ENCODE data around the gene FKBP14.

Gene FKBP14

GRCh38 chr7:30038196-30038980, 11.9 kb upstream of the FKBP14 start:
- POLR2A ChIA-PET: no interaction called here
- CTCF ChIA-PET: no interaction called here
- no peak for TF ChIP-seq HDGF (IDR thresholded peaks at IDR 0.05; ENCODE audit: borderline replicate concordance)
- TF ChIP-seq TARDBP (IDR thresholded peaks at IDR 0.05): no peak
- no peak for TF ChIP-seq BHLHE40 (IDR thresholded peaks at IDR 0.05; ENCODE audit: borderline replicate concordance)
- TF ChIP-seq LEF1 (IDR thresholded peaks at IDR 0.05; ENCODE audit: borderline replicate concordance): no peak
- TF ChIP-seq ARNT (IDR thresholded peaks at IDR 0.05): no peak
- TF ChIP-seq SUZ12 (IDR thresholded peaks at IDR 0.05): no peak
- no peak for TF ChIP-seq ELF4 (IDR thresholded peaks at IDR 0.05)
- TF ChIP-seq SP1 (IDR thresholded peaks at IDR 0.05): no peak
- no peak for DNase-seq (ENCODE audit: extremely low spot score)

GRCh38 chr7:30036220-30036619, 9.7 kb upstream of the FKBP14 start:
- POLR2A ChIA-PET: no interaction called here
- CTCF ChIA-PET: no interaction called here
- TF ChIP-seq SUZ12 (IDR thresholded peaks at IDR 0.05) (no peak), FOXA1 (IDR thresholded peaks at IDR 0.05) (no peak), LEF1 (IDR thresholded peaks at IDR 0.05; ENCODE audit: borderline replicate concordance) (no peak), ARNT (IDR thresholded peaks at IDR 0.05) (no peak), ELF4 (IDR thresholded peaks at IDR 0.05) (no peak), FOXK2 (IDR thresholded peaks at IDR 0.05) (no peak), TARDBP (IDR thresholded peaks at IDR 0.05) (no peak), NFRKB (IDR thresholded peaks at IDR 0.05) (no peak), FOXM1 (IDR thresholded peaks at IDR 0.05; ENCODE audit: borderline replicate concordance) (no peak), BHLHE40 (IDR thresholded peaks at IDR 0.05; ENCODE audit: borderline replicate concordance) (no peak), HDGF (IDR thresholded peaks at IDR 0.05; ENCODE audit: borderline replicate concordance) (no peak), PKNOX1 (IDR thresholded peaks at IDR 0.05) (no peak)
- DNase-seq (ENCODE audit: extremely low spot score): no peak

GRCh38 chr7:30034501-30034900, 8.0 kb upstream of the FKBP14 start:
- TF ChIP-seq CTBP1 (IDR thresholded peaks at IDR 0.05; ENCODE audit: borderline replicate concordance): no peak
- no peak for TF ChIP-seq FOXM1 (IDR thresholded peaks at IDR 0.05; ENCODE audit: borderline replicate concordance)
- TF ChIP-seq SUZ12 (IDR thresholded peaks at IDR 0.05): no peak
- no peak for TF ChIP-seq ZNF384 (IDR thresholded peaks at IDR 0.05)
- TF ChIP-seq L3MBTL2 (conservative IDR thresholded peaks at IDR 0.05): no peak
- TF ChIP-seq ELF4 (IDR thresholded peaks at IDR 0.05): no peak
- no peak for TF ChIP-seq HDGF (IDR thresholded peaks at IDR 0.05; ENCODE audit: borderline replicate concordance)
- TF ChIP-seq NFRKB (IDR thresholded peaks at IDR 0.05): no peak
- TF ChIP-seq LEF1 (IDR thresholded peaks at IDR 0.05; ENCODE audit: borderline replicate concordance): no peak
- TF ChIP-seq BHLHE40 (IDR thresholded peaks at IDR 0.05; ENCODE audit: borderline replicate concordance): no peak
- TF ChIP-seq SP1 (IDR thresholded peaks at IDR 0.05): no peak
- no peak for TF ChIP-seq FOXK2 (IDR thresholded peaks at IDR 0.05)
- no peak for TF ChIP-seq PKNOX1 (IDR thresholded peaks at IDR 0.05)
- TF ChIP-seq FOXA1 (IDR thresholded peaks at IDR 0.05): no peak
- no peak for TF ChIP-seq ARNT (IDR thresholded peaks at IDR 0.05)
- no peak for TF ChIP-seq TARDBP (IDR thresholded peaks at IDR 0.05)
- DNase-seq (ENCODE audit: extremely low spot score): no peak
- POLR2A ChIA-PET: no interaction called here
- CTCF ChIA-PET: no interaction called here

- CTCF ChIA-PET: no interaction called here
- TF ChIP-seq ZNF384 (IDR thresholded peaks at IDR 0.05): no peak
- no peak for TF ChIP-seq SP1 (IDR thresholded peaks at IDR 0.05)
- TF ChIP-seq FOXM1 (IDR thresholded peaks at IDR 0.05; ENCODE audit: borderline replicate concordance): no peak
- TF ChIP-seq TARDBP (IDR thresholded peaks at IDR 0.05): no peak
- TF ChIP-seq SUZ12 (IDR thresholded peaks at IDR 0.05): no peak
- no peak for TF ChIP-seq NFRKB (IDR thresholded peaks at IDR 0.05)
- no peak for TF ChIP-seq L3MBTL2 (conservative IDR thresholded peaks at IDR 0.05)
- no peak for TF ChIP-seq BHLHE40 (IDR thresholded peaks at IDR 0.05; ENCODE audit: borderline replicate concordance)
- no peak for TF ChIP-seq ELF4 (IDR thresholded peaks at IDR 0.05)
- TF ChIP-seq FOXA1 (IDR thresholded peaks at IDR 0.05): no peak
- no peak for TF ChIP-seq HDGF (IDR thresholded peaks at IDR 0.05; ENCODE audit: borderline replicate concordance)
- no peak for TF ChIP-seq CTBP1 (IDR thresholded peaks at IDR 0.05; ENCODE audit: borderline replicate concordance)
- no peak for TF ChIP-seq ARNT (IDR thresholded peaks at IDR 0.05)
- TF ChIP-seq FOXK2 (IDR thresholded peaks at IDR 0.05): no peak
- no peak for TF ChIP-seq PKNOX1 (IDR thresholded peaks at IDR 0.05)
- no peak for TF ChIP-seq LEF1 (IDR thresholded peaks at IDR 0.05; ENCODE audit: borderline replicate concordance)
- POLR2A ChIA-PET: no interaction called here
- no peak for DNase-seq (ENCODE audit: extremely low spot score)
These were observed 6.0 kb upstream of the FKBP14 start for GRCh38 chr7:30032310-30033125.

GRCh38 chr7:30029696-30030095, 3.2 kb upstream of the FKBP14 start:
- ChIA-PET CTCF (interaction anchor here (0.9 kb wide), 1 partner anchor 32 kb away, joined by 3 read pairs; no protein-coding TSS in a partner anchor), POLR2A (no interaction called here)
- TF ChIP-seq ELF4 (IDR thresholded peaks at IDR 0.05) (no peak), SUZ12 (IDR thresholded peaks at IDR 0.05) (no peak), NFRKB (IDR thresholded peaks at IDR 0.05) (no peak), ZNF384 (IDR thresholded peaks at IDR 0.05) (no peak), CTBP1 (IDR thresholded peaks at IDR 0.05; ENCODE audit: borderline replicate concordance) (no peak)
- no peak for DNase-seq (ENCODE audit: extremely low spot score)

Data from HEK293T (cell line).